Ecto neural progenitor cell (in vitro differentiated cells): ENCODE results near the gene CDH18.

Source experiments
- DNase-seq: peaks from one replicate; pipeline ENCODE4 v3.0.0-alpha.2; 2018; ENCODE audit warnings: low spot score

The CDH18 gene

GRCh38 chr5:19928562-19929421 is 59.2 kb downstream of the CDH18 start:
- DNase-seq: no peak

GRCh38 chr5:19927919-19928318 is 60.1 kb downstream of the CDH18 start:
- no peak for DNase-seq

- no peak for DNase-seq
Measured at GRCh38 chr5:19927170-19927569, 60.8 kb downstream of the CDH18 start.

GRCh38 chr5:19923742-19924141 is 64.3 kb downstream of the CDH18 start:
- no peak for DNase-seq

- DNase-seq: no peak
Measured at GRCh38 chr5:19920761-19921160, 67.2 kb downstream of the CDH18 start.

GRCh38 chr5:19918780-19919179 is 69.2 kb downstream of the CDH18 start:
- DNase-seq: no peak

GRCh38 chr5:19917588-19918122 is 70.3 kb downstream of the CDH18 start:
- DNase-seq: no peak

GRCh38 chr5:19910136-19910535 is 77.9 kb downstream of the CDH18 start:
- no peak for DNase-seq

- no peak for DNase-seq
Measured at GRCh38 chr5:19904766-19905165, 83.2 kb downstream of the CDH18 start.

GRCh38 chr5:19903611-19904010 is 84.4 kb downstream of the CDH18 start:
- no peak for DNase-seq

GRCh38 chr5:19902316-19902934 is 85.6 kb downstream of the CDH18 start:
- DNase-seq: no peak

GRCh38 chr5:19900269-19900668 is 87.7 kb downstream of the CDH18 start:
- no peak for DNase-seq

- no peak for DNase-seq
Measured at GRCh38 chr5:19891658-19892057, 96.3 kb downstream of the CDH18 start.

GRCh38 chr5:19886123-19886917 is 101.7 kb downstream of the CDH18 start:
- DNase-seq: no peak

- no peak for DNase-seq
Measured at GRCh38 chr5:19885040-19885824, 102.8 kb downstream of the CDH18 start.

- DNase-seq: no peak
Measured at GRCh38 chr5:19880859-19881436, 107.1 kb downstream of the CDH18 start.

- DNase-seq: no peak
Measured at GRCh38 chr5:19880458-19880857, 107.5 kb downstream of the CDH18 start.

- DNase-seq: no peak
Measured at GRCh38 chr5:19874811-19875210, 113.2 kb downstream of the CDH18 start.

GRCh38 chr5:19866090-19866450 is 121.9 kb downstream of the CDH18 start:
- DNase-seq: no peak

GRCh38 chr5:19865336-19866089 is 122.5 kb downstream of the CDH18 start:
- DNase-seq: no peak

GRCh38 chr5:19862711-19863110 is 125.3 kb downstream of the CDH18 start:
- no peak for DNase-seq
